ENCODE data around the gene LPP.
A peak's percentile ranks its signal among the peaks of the same experiment; 100 is the strongest.

LPP gene

GRCh38 chr3:188845514-188845913 lies 691.6 kb downstream of the LPP start:
- FAIRE-seq (no peak), DNase-seq (ENCODE audit: low spot score) (no peak)

- FAIRE-seq (no peak), DNase-seq (ENCODE audit: low spot score) (no peak)
Measured at GRCh38 chr3:188848947-188849346, 695.0 kb downstream of the LPP start.

- DNase-seq (ENCODE audit: low spot score) (no peak), FAIRE-seq (no peak)
Measured at GRCh38 chr3:188853856-188854771, 700.2 kb downstream of the LPP start.

GRCh38 chr3:188854772-188855149 lies 700.8 kb downstream of the LPP start:
- FAIRE-seq (no peak), DNase-seq (ENCODE audit: low spot score) (no peak)

- DNase-seq (ENCODE audit: low spot score), result no peak
- no peak for FAIRE-seq
Measured at GRCh38 chr3:188855675-188856074, 701.7 kb downstream of the LPP start.

GRCh38 chr3:188860147-188860546 lies 706.2 kb downstream of the LPP start:
- DNase-seq (ENCODE audit: low spot score) (peak; percentile 18), FAIRE-seq (peak; percentile 4)

- FAIRE-seq, result no peak
Measured at GRCh38 chr3:188861842-188862744, 708.1 kb downstream of the LPP start.

GRCh38 chr3:188863999-188864406 lies 710.0 kb downstream of the LPP start:
- FAIRE-seq (no peak), DNase-seq (ENCODE audit: low spot score) (no peak)

More at GRCh38 chr3:188861842-188862744, 708.1 kb downstream of the LPP start:
- peak; percentile 27 for DNase-seq (ENCODE audit: low spot score)

- FAIRE-seq, result no peak
- no peak for DNase-seq (ENCODE audit: low spot score)
Measured at GRCh38 chr3:188867691-188868265, 713.8 kb downstream of the LPP start.

- FAIRE-seq, result no peak
- DNase-seq (ENCODE audit: low spot score), result no peak
Measured at GRCh38 chr3:188868803-188869202, 714.8 kb downstream of the LPP start.

- no peak for FAIRE-seq
- DNase-seq (ENCODE audit: low spot score), result no peak
Measured at GRCh38 chr3:188869628-188870027, 715.7 kb downstream of the LPP start.

GRCh38 chr3:188870431-188870830 lies 716.5 kb downstream of the LPP start:
- no peak for FAIRE-seq

GRCh38 chr3:188874576-188874975 lies 720.6 kb downstream of the LPP start:
- DNase-seq (ENCODE audit: low spot score) (no peak), FAIRE-seq (no peak)

More at GRCh38 chr3:188870431-188870830, 716.5 kb downstream of the LPP start:
- no peak for DNase-seq (ENCODE audit: low spot score)

- DNase-seq (ENCODE audit: low spot score), result no peak
- FAIRE-seq, result no peak
Measured at GRCh38 chr3:188875413-188875812, 721.5 kb downstream of the LPP start.

- FAIRE-seq (no peak), DNase-seq (ENCODE audit: low spot score) (no peak)
Measured at GRCh38 chr3:188876370-188876769, 722.4 kb downstream of the LPP start.

GRCh38 chr3:188877381-188877780 lies 723.4 kb downstream of the LPP start:
- FAIRE-seq, result no peak
- no peak for DNase-seq (ENCODE audit: low spot score)

GRCh38 chr3:188878076-188878475 lies 724.1 kb downstream of the LPP start:
- FAIRE-seq (no peak), DNase-seq (ENCODE audit: low spot score) (no peak)

- FAIRE-seq (peak; percentile 98), DNase-seq (ENCODE audit: low spot score) (peak; percentile 85)
Measured at GRCh38 chr3:188881954-188882641, 728.1 kb downstream of the LPP start.

- no peak for DNase-seq (ENCODE audit: low spot score)
- no peak for FAIRE-seq
Measured at GRCh38 chr3:188884299-188885043, 730.5 kb downstream of the LPP start.

GRCh38 chr3:188888321-188889053 lies 734.5 kb downstream of the LPP start:
- no peak for DNase-seq (ENCODE audit: low spot score)
- FAIRE-seq, result no peak

Data from RCC 7860 (cell line).